HG02852 (cell line): Measurements from ENCODE around the gene GLS.
A peak's percentile ranks its signal among the peaks of the same experiment; 100 is the strongest.
"Not testable (repeated sequence)": the region's sequence is repeated elsewhere in the genome, so short reads cannot be mapped to it uniquely, and the experiment has no call there.

Experiments
- ATAC-seq: cut with Tn5 transposase; IDR thresholded peaks from one replicate; pipeline ENCODE4 v1.9.1; 2021; ENCODE audit warnings: mild to moderate bottlenecking, moderate library complexity; ENCODE audit not compliant: unreplicated experiment

GLS gene

DNA sequence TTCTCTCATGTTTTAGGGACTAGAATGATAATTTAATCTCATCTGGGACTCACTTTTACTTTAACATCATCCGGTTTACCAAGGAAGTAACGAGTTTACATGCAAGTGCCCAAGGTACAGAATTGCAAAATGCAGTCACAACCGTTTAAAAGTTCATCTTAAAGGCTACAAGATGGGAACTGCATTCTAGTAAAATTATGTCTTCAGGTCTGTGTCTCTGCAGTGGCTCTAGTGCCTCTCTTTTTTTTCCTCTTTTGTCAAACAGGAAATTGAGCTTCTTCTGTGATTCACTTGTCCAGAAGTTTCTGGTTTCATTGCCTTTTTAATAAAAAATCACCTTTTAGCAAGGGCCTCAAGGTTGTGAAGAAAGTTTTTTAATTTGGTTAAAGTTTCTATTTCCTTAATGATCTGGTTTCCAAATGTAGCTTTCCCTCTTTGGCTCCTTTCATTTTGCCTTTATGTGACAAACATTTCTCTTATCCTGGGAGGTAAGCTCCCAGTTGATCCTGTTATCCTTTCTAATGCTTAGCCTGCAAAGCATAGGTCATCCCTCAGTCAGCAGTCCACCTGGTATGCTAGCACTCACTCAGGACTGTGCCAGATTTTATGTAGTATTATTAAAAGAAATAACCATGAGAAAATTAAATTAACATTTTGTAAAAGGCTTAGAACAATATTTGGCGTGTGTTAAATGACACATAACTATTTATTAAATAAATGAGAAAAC lies 2.4 kb downstream of the GLS start:
- ATAC-seq: no peak

GRCh38 chr2:190885844-190886243 lies 5.2 kb downstream of the GLS start:
- ATAC-seq: not testable (repeated sequence)

DNA sequence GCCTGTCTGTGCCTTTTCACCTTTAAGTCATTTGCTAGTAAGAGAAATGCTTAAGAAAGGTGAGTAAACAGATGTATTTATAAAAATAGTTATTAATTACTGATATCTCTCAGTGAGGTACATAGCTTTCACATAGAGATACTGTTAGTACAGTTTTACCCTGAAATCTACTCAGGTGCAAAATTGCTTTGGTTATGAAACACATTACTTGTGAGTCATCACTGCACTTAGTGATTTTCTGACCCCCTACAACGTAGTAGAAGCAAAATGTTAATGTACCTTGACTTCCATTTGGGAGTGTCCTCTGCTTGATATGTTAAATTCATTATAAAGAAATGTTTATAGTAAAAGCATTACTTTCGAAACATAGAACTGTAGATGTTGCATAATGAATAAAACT lies 6.5 kb downstream of the GLS start:
- ATAC-seq: peak; percentile 72

GRCh38 chr2:190888449-190888848 lies 7.8 kb downstream of the GLS start:
- ATAC-seq: no peak

DNA sequence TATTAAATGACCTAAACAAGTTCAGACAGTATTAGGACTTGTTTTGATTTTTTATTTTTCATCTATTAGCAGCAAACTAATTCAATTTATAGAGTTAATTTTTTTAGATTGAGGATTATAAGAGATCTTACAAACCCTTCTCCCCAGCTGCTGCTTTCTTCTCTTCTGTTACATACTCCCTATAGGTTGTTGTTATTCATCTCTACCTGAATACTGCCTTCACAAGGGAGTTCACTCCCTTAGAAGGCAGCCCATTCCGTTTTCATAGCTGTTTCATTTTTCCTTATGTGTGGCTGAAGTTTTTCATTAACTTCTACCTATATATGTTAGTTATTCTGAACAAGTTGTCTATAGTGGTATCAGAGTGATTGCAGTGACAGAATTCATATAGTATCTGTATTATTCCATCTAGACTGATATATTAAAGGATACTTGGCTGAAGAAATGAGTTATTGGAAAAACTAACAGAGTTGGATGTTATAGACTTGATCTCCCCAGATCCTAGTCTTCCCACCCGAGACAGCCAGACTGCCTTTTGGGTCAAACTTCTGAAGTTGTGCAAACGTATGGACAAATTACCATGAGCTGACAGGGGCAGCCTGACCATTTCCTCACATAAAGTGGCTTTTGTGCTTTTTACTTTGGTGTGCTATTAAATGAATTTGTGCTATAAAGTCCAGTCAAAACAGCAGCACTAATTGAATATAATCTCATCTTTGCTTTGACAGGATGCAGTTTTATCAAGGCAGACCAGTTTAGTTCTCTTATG lies 8.7 kb downstream of the GLS start:
- no peak for ATAC-seq

DNA sequence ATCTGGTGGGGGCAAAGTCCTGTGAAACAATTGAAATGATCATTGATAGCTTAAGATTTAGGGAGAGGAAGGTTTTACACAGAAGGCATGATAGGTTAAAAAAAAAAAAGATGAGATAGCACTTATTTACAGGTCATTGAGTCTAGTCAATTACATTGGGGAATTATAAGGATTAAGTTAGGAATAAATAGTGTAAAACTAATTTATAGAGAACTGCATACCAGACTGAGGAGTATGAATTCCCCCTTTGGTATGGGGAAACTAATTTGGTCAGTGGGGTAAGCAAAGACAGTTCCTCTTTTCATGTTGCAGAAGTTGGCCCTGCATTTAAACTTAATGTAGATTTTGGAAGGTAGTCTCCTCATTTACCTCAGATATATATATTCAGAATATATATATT lies 10.8 kb downstream of the GLS start:
- ATAC-seq: no peak

DNA sequence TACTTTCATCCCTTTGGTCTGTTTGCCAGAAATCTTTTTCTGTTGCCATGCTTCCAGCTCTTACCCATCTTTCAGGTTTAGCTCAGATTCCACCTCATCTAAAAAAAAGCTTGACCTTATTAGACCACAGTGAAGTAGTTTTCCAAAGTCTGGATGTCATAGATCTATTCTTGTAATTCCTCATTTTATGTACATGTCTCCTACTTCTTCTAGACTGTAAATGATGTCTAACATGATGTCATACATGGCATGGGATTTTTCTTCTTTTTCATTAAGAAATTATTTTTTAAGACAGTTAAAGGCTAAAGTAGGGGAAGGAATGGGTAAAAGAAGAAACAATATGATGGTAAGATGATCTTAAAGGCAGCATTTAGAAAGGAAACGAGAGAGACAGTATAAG lies 11.3 kb downstream of the GLS start:
- ATAC-seq: no peak

- ATAC-seq: no peak
These were observed 12.5 kb downstream of the GLS start for GRCh38 chr2:190893157-190893556.

- ATAC-seq: no peak
These were observed 15.9 kb downstream of the GLS start for GRCh38 chr2:190896477-190896876.

- no peak for ATAC-seq
These were observed 23.3 kb downstream of the GLS start for GRCh38 chr2:190903693-190904450.

DNA sequence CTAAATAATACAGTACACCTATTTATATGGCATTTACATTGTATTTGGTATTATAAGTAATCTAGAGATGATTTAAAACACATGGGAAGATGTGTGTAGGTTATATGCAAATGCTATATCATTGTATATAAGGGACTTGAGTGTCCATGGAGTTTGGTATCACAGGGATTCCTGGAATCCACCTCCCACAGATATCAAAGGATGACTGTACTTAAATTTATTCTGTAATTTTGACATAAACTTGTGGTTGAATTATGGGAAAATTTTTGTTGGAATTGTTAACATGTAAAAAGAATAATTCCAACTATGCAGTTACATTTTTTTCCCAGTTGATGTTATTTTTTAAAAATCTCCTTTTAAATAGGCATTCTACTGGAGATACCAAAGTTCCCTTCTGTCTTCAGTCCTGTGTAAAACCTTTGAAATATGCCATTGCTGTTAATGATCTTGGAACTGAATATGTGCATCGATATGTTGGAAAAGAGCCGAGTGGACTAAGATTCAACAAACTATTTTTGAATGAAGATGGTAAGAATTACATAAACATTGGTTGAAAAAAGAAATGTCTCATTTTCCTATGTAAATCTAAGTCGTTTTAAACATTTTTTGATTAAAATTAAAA lies 24.1 kb downstream of the GLS start:
- no peak for ATAC-seq

DNA sequence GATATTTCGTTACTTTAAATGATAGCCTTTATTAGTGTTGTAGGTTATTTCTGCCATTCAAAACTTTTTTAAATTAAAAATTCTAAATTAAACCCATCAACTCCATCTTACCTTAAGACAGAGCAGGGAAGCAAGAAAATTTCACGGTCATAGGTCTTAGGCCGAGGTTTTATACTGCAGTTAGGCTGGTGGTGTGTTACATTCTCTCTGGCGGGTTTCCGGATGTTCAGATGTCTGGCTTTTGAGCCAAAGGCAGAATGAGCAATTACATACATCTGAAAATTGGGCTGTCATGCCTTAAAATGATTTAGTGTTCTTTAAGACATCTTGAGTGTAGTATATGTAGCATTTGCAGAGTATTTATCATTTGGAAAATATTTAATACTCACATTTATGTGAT lies 27.9 kb downstream of the GLS start:
- ATAC-seq: no peak

DNA sequence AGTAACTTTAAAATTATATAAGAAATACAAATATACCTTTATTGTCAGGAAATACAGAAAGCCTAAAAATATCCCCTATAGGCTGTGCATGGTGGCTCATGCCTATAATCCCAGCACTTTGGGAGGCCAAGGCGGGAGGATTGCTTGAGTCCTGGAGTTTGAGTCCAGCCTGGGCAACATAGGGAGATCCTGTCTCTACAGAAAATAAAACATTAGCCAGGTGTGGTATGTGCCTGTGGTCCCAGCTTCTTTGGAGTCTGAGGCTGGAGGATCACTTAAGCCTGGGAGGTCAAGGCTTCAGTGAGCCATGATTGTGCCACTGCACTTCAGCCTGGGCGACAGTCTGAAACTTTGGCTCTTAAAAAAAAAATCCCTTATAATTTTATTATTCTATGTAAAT lies 29.1 kb downstream of the GLS start:
- no peak for ATAC-seq

DNA sequence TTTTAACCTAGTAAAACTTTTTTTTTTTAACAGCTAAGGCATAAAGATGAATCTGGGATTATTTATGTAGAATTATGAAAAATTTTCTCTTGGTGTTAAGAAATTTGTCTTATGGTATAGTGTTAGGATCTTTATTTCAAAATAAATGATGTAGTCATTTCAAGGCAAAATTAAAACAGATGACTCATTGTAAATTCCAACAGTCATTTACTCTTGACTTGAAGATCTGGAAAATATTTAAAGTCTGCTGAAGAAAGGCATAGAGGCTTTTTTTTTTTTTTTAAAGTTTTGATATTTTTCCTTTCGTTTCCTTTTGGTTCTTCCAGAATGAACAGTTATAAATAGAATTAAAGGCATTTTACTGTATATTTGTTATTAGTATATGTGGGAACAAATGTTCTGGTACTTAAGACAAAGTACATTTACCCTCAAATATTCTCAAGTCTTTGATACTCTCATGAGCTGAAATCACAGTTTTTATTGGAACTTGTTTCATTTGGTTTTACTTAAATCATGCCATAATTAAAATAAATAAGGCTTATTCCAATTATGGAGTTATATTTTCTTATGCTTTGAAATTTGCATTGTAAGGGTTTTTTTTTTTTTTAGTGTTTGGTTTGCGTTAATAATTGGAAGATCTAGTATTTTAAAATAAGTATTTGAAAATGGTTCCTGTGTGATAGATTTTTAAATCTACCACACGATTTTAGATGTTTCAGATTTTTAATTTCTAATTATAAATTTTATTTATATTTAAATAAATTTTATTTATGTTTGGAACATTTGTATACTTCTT lies 29.9 kb downstream of the GLS start:
- ATAC-seq: no peak

DNA sequence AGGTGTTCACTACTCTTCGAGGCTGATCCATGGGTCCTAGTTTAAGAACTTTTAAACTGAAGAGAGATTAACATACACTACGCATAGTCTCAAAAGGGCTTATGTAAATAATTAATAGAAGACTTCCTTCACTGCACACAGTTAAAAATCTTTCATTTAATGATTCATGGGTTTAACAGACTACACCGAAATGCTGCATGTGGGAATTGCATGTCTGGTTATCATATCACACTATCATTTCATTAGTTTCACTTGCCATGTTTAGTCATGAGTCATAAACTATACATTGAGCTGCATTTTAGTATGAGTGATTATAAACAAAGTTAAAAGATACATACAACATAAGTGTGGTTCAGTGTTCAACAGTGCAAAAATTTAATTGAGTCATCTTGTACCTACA lies 31.2 kb downstream of the GLS start:
- ATAC-seq: peak; percentile 86

- no peak for ATAC-seq
These were observed 32.1 kb downstream of the GLS start for GRCh38 chr2:190912726-190913125.

DNA sequence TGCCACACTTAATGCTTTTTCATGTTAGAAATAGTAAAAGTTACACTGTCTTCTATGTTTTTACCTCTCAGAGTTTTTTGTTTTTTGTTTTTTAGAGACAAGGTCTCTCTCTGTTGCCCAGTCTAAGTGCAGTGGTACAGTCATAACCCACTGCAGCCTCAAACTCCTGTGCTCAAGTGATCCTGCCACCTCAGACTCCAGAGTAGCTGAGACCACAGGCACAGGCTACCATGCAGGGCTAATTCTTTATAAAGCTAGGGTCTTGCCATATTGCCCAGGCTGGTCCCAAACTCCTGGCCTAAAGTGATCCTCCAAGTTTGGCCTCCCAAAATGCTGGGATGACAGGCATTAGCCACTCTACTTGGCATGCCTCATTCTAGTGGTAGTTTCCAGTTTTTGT lies 33.1 kb downstream of the GLS start:
- no peak for ATAC-seq

- ATAC-seq: no peak
These were observed 36.2 kb downstream of the GLS start for GRCh38 chr2:190916829-190917228.

GRCh38 chr2:190920085-190920484 lies 39.5 kb downstream of the GLS start:
- ATAC-seq: no peak

- ATAC-seq: no peak
These were observed 41.8 kb downstream of the GLS start for GRCh38 chr2:190922376-190922775.

DNA sequence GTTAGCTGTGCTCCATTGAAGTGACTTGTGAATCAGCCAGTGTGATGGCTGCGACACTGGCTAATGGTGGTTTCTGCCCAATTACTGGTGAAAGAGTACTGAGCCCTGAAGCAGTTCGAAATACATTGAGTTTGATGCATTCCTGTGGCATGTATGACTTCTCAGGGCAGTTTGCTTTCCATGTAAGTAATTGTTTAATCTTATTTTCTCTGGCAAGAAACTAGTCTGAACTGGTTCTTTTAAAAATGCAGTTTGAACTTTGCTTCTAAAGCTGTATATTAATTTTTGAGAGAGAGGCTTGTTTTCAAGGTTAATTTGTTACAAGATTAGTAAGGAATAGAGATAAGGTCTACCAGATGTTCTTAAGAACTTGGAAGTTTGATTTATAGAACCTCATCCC lies 46.7 kb downstream of the GLS start:
- no peak for ATAC-seq
